Measurements from ENCODE around the gene FYN.

DNA sequence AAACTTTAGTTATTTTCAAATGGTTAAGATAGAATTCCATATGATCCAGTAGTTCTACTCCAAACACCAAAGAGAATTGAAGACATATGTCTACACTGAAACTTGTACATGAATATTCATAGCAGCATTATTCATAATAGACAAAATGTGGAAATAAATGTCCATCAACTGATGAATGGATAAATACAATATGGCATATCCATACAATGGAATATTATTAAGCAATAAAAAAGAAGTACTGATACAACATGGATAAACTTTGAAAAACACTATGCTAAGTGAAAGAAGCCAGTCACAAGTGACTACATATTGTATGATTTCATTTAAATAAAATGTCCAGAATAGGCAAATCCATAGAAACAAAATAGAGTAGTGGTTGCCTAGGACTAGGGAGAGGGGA is 234.0 kb downstream of the FYN start:
- TF ChIP-seq CTCF (IDR thresholded peaks at IDR 0.05) (no peak), POLR2A (IDR thresholded peaks at IDR 0.05) (no peak)
